Stimulated activated CD4-positive, alpha-beta T cell treated with anti-CD3 and anti-CD28 coated beads, TNF-alpha, amount 100 ng/mL, for 1 hour (primary cell): Measurements from ENCODE around the gene EN2.

Source experiments
- DNase-seq, 3 donors: peaks; one replicate each; pipeline ENCODE4 v3.0.0-alpha.2; 2020; ENCODE audit warnings: low read depth in 3 of 3, low spot score in 1 of 3

The EN2 gene

GRCh38 chr7:155507576-155507975, 49.6 kb downstream of the EN2 start:
- DNase-seq, result no peak

- DNase-seq, result no peak
Measured at GRCh38 chr7:155508376-155509358, 50.7 kb downstream of the EN2 start.

- DNase-seq, result no peak
Measured at GRCh38 chr7:155509359-155509724, 51.4 kb downstream of the EN2 start.

GRCh38 chr7:155509725-155510551, 52.0 kb downstream of the EN2 start:
- DNase-seq, result no peak

- DNase-seq, result no peak
Measured at GRCh38 chr7:155510975-155511701, 53.2 kb downstream of the EN2 start.

- no peak for DNase-seq
Measured at GRCh38 chr7:155511702-155511996, 53.7 kb downstream of the EN2 start.

- DNase-seq, result no peak
Measured at GRCh38 chr7:155512246-155512887, 54.4 kb downstream of the EN2 start.

- no peak for DNase-seq
Measured at GRCh38 chr7:155513543-155514285, 55.8 kb downstream of the EN2 start.

- DNase-seq, result no peak
Measured at GRCh38 chr7:155514296-155514695, 56.4 kb downstream of the EN2 start.
